ENCODE measurements around the gene CCSER1.

DNA sequence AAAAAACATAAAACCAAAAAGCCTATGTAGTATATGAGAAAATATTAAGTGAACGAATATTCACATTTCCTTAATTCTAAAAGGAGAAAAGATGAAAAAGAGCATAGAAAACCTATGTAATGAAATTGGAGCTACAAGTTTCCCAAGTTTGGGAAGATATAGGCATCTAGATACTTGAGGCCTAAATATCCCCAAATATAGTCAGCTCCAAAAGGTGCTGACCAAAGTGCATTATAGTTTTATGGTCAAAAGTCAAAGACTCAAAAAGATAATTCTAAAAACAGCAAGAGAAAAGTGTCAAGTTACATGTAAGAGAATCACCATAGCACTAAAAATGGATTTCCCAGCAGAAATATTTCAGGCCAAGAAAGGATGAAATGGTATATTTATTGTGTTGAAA, 1502.9 kb downstream of the CCSER1 start:
- no peak for TF ChIP-seq EZH2 (IDR thresholded peaks at IDR 0.05; ENCODE audit: low read length, missing control alignments)
- TF ChIP-seq, protein P1, sequence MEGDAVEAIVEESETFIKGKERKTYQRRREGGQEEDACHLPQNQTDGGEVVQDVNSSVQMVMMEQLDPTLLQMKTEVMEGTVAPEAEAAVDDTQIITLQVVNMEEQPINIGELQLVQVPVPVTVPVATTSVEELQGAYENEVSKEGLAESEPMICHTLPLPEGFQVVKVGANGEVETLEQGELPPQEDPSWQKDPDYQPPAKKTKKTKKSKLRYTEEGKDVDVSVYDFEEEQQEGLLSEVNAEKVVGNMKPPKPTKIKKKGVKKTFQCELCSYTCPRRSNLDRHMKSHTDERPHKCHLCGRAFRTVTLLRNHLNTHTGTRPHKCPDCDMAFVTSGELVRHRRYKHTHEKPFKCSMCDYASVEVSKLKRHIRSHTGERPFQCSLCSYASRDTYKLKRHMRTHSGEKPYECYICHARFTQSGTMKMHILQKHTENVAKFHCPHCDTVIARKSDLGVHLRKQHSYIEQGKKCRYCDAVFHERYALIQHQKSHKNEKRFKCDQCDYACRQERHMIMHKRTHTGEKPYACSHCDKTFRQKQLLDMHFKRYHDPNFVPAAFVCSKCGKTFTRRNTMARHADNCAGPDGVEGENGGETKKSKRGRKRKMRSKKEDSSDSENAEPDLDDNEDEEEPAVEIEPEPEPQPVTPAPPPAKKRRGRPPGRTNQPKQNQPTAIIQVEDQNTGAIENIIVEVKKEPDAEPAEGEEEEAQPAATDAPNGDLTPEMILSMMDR (conservative IDR thresholded peaks at IDR 0.05 in 1 of 2, IDR thresholded peaks at IDR 0.05 in 1 of 2; ENCODE audit: low read depth in 1 of 2, low read length in 2 of 2) = no peak

Measured in fibroblast of lung (primary cell).